NT2/D1 (cell line): ENCODE data around the gene FUT2.

Source experiments
- DNase-seq: peaks from one replicate; pipeline ENCODE4 v3.0.0-alpha.2; 2011; ENCODE audit warnings: low read depth, low spot score
- H3K27me3 ChIP-seq: 2 replicates; pipeline ENCODE4 v1.6.0; 2011; ENCODE audit warnings: mild to moderate bottlenecking; ENCODE audit not compliant: insufficient read length, insufficient read depth
- H3K36me3 ChIP-seq: 2 replicates; pipeline ENCODE4 v1.6.1; 2011; ENCODE audit warnings: mild to moderate bottlenecking, low read length, mixed read lengths; ENCODE audit not compliant: insufficient read depth, insufficient read length
- H3K4me1 ChIP-seq: 2 replicates; pipeline ENCODE4 v1.5.1; 2011; ENCODE audit not compliant: insufficient read depth, insufficient read length
- H3K4me3 ChIP-seq: 2 replicates; pipeline ENCODE4 v1.5.1; 2011; ENCODE audit warnings: low read depth; ENCODE audit not compliant: insufficient read length
- H3K9ac ChIP-seq: 2 replicates; pipeline ENCODE4 v1.6.0; 2011; ENCODE audit warnings: low read depth; ENCODE audit not compliant: insufficient read length
- H3K9me3 ChIP-seq: 2 replicates; pipeline ENCODE4 v1.5.1; 2011; ENCODE audit warnings: mild to moderate bottlenecking, low read length; ENCODE audit not compliant: insufficient read depth
- SUZ12 ChIP-seq: IDR thresholded peaks from 2 replicates; pipeline ENCODE4 v1.6.1; 2011; ENCODE audit not compliant: insufficient read length, insufficient read depth; ENCODE audit errors: extremely low read depth
- YY1 ChIP-seq: IDR thresholded peaks from 2 replicates; pipeline ENCODE4 v1.6.1; 2011; ENCODE audit not compliant: insufficient read length, insufficient read depth
- ZNF274 ChIP-seq: IDR thresholded peaks from 2 replicates; pipeline ENCODE4 v1.6.1; 2011; ENCODE audit warnings: mild to moderate bottlenecking, low read depth, low read length

The FUT2 gene

GRCh38 chr19:48735031-48735615 is 39.4 kb downstream of the FUT2 start:
- Histone ChIP-seq H3K27me3 (peaks cover 12% of the 10 kb centered on the region), H3K4me1 (peaks cover 3% of the 10 kb centered on the region), H3K4me3 (peak overlapping the region; percentile 53), H3K36me3 (no peaks in the 10 kb centered on the region), H3K9ac (peak overlapping the region; percentile 29), H3K9me3 (no peaks in the 10 kb centered on the region)
- TF ChIP-seq SUZ12 (no peak), ZNF274 (no peak), YY1 (no peak)
- no peak for DNase-seq

- H3K9ac ChIP-seq, result no peak overlapping the region
These were observed 41.7 kb downstream of the FUT2 start for GRCh38 chr19:48737360-48737998.

GRCh38 chr19:48738557-48739403 is 43.0 kb downstream of the FUT2 start:
- peaks cover 11% of the 10 kb centered on the region for H3K4me1 ChIP-seq
- H3K27me3 ChIP-seq, result peaks cover 16% of the 10 kb centered on the region
- no peaks in the 10 kb centered on the region for H3K36me3 ChIP-seq
- no peaks in the 10 kb centered on the region for H3K9me3 ChIP-seq
- H3K4me3 ChIP-seq, result peak overlapping the region; percentile 46
- peak overlapping the region; percentile 77 for H3K9ac ChIP-seq
- TF ChIP-seq ZNF274 (no peak), SUZ12 (no peak), YY1 (no peak)
- peak; percentile 79 for DNase-seq

More at GRCh38 chr19:48737360-48737998, 41.7 kb downstream of the FUT2 start:
- Histone ChIP-seq H3K4me3 (no peak overlapping the region), H3K36me3 (no peaks in the 10 kb centered on the region), H3K9me3 (no peaks in the 10 kb centered on the region), H3K27me3 (peaks cover 16% of the 10 kb centered on the region), H3K4me1 (peaks cover 11% of the 10 kb centered on the region)
- no peak for TF ChIP-seq ZNF274
- no peak for TF ChIP-seq SUZ12
- TF ChIP-seq YY1, result no peak
- DNase-seq, result no peak

- no peaks in the 10 kb centered on the region for H3K9me3 ChIP-seq
- no peaks in the 10 kb centered on the region for H3K36me3 ChIP-seq
- peaks cover 16% of the 10 kb centered on the region for H3K27me3 ChIP-seq
- DNase-seq, result no peak
- peaks cover 11% of the 10 kb centered on the region for H3K4me1 ChIP-seq
- H3K4me3 ChIP-seq, result peak overlapping the region; percentile 46
- peak overlapping the region; percentile 77 for H3K9ac ChIP-seq
- TF ChIP-seq YY1, result no peak
- TF ChIP-seq ZNF274, result no peak
- no peak for TF ChIP-seq SUZ12
These were observed 43.8 kb downstream of the FUT2 start for GRCh38 chr19:48739404-48740163.

GRCh38 chr19:48740164-48740972 is 44.6 kb downstream of the FUT2 start, which contains the start of gene RASIP1:
Gene RASIP1, minus strand, starts transcription at chr19:48740610. Its CDS starts 328 bp downstream, at chr19:48740282.
- H3K4me3 ChIP-seq, result peak within 1 kb of the TSS; percentile 46
- no peaks in the 10 kb centered on the region for H3K9me3 ChIP-seq
- peak within 1 kb of the TSS; percentile 77 for H3K9ac ChIP-seq
- no peak for TF ChIP-seq ZNF274
- no peak for TF ChIP-seq YY1
- peaks cover 11% of the 10 kb centered on the region for H3K4me1 ChIP-seq
- H3K27me3 ChIP-seq, result peaks cover 16% of the 10 kb centered on the region
- no peak for DNase-seq
- H3K36me3 ChIP-seq, result no peaks in the 10 kb centered on the region

GRCh38 chr19:48741129-48741999 is 45.6 kb downstream of the FUT2 start:
- Histone ChIP-seq H3K4me3 (no peak overlapping the region), H3K9ac (peak overlapping the region; percentile 32), H3K4me1 (peaks cover 11% of the 10 kb centered on the region), H3K36me3 (no peaks in the 10 kb centered on the region), H3K9me3 (no peaks in the 10 kb centered on the region), H3K27me3 (peaks cover 16% of the 10 kb centered on the region)
- TF ChIP-seq ZNF274 (no peak), YY1 (no peak), SUZ12 (no peak)
- DNase-seq, result no peak
